ACHN (cell line): ENCODE results near the gene TM2D3.
"Not testable (repeated sequence)": the region's sequence is repeated elsewhere in the genome, so short reads cannot be mapped to it uniquely, and the experiment has no call there.

Source experiments
- DNase-seq: peaks from one replicate; pipeline ENCODE4 v3.0.0-alpha.2; 2015
- in situ Hi-C: cut with HindIII; loops from 2 replicates; pipeline ENCODE4 v1.10.0; 2017; ENCODE audit warnings: low sequenced_read_pairs, low pct_ligation_motif_present, low pct_unique_long_range_greater_than_20kb

TM2D3 gene

DNA sequence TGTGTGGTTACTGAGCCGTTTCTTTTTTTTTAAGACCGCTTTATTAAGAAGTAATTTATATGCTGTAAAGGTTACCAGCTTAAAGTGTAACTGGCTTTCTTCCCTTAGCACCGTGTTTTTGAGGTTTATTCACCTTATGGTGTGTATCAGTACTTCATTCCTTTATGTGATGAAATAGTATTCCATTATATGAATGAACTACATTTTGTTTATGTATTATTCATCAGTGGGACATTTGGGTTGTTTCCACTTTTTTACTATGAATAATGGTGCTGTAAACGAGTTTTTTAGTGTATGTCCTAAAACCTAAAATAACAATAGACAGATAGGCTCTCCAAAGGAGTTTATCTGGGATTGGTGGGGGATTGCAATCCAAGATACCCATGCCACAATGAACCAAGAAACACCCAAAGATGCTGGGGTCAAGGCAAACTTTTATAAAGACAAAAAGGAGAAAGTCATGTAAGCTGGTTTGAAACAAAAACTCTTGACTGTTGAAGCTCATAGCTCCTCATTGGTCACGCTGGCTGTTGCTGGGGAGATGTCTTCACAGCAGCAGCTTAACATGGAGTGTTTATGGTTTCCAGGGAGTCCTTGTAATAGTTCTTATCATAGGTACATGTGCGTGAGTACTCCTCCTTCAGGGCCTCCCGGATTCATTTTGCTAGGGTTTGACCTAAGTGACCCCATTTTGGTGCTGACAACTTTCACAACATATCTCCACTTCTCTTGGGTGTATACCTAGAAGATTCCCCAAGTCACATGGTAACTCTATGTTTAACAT, 16.0 kb downstream of the TM2D3 start:
- in situ Hi-C loops = no loop called here
- no peak for DNase-seq

DNA sequence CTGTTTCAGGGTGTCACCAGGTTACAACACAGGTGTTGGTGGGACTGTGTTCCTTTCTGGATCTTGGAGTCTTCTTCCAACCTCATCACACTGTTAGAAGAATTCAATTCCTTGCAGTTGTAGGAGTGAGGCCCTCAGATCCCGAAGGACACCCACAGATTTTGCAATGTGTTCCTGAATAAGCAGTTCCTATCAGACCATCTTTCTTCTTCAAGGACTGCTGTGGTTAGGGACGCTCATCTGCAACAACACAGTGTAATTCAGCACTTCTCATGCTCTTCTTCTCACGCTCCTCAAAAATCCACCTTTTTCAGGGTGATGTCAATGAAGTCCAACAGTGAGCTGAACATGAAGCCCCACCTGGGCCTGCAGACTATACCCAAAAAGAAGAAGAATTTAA, 18.8 kb downstream of the TM2D3 start:
- in situ Hi-C loops = no loop called here
- no peak for DNase-seq

DNA sequence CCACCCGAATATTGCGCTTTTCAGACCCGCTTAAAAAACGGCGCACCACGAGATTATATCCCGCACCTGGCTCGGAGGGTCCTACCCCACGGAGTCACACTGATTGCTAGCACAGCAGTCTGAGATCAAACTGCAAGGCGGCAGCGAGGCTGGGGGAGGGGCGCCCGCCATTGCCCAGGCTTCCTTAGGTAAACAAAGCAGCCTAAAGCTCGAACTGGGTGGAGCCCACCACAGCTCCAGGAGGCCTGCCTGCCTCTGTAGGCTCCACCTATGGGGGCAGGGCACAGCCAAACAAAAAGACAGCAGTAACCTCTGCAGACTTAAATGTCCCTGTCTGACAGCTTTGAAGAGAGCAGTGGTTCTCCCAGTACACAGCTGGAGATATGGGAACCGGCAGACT, 25.5 kb downstream of the TM2D3 start:
- DNase-seq, in situ Hi-C loops: not testable (repeated sequence)

DNA sequence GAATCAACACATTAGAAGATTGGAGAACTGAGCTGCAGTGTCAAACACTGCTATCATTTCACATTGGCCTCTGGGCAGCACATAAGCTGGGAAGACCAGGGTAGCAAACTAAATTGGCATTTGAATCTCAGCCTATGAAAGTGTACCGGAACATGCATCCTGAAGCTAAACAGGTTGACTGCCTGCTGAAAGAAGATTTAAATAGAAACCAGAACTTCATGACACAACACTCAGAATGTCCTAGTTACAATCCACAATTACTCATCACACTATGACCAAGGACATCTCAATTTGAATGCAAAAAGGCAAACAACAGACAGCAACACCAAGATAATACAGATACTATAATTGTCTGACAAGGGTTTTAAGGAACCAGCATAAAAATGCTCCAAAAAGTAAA, 26.2 kb downstream of the TM2D3 start:
- DNase-seq = no peak
- in situ Hi-C loops = no loop called here

DNA sequence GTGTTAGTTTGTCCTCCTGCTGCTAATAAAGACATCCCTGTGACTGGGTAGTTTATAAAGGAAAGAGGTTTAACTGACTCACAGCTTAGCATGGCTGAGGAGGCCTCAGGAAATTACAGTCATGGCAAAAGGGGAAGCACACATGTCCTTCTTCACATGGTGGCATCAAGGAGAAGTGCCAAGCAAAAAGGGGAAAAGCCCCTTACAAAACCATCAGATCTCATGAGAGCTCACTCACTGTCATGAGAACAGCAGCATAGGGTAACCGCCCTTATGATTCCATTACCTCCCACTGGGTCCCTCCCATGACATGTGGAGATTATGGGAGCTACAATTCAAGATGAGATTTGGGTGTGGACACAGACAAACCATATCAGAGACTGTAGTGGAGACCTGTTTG, 27.0 kb downstream of the TM2D3 start:
- in situ Hi-C loops = no loop called here
- DNase-seq = no peak

DNA sequence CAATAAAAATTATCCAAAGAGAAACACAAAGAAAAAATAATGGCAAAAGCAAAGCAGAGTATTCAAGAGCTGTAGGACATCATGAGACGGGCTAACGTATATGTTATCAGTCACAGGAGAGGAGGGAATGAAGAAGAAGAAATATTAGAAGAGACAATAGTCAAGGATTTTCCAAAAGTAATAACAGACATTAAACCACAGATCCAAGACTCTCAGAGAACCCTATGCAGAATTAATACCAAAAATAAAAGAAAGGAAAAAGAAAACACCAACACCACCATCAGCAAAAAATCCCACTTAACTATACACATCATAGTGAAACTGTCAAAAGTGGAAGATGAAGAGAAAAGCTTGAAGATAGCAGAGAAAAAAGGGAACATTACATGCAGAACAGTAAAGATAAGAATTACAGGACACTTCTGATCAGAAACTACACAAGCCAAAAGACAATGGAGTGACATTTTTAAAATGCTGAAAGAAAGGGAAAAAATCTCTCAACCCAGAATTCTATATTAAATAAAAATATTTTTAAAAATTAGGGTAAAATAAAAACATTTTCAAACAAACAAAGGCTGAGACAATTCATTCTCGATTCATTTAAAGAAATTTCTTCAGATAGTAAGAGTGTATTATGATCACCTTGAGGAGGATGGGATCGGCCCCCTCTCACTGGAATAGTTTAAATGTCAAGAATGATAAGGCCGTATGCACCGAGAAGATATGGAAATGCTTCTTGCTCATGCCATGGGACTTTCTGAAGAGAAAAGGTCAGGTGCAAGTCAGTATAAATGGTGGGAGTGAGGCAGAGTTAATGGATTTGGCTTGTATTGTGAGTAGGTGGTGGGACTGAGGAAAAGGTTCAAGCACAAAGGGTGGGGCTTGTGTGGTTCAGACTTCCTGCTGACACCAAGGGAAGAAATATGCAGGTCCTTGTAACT, 28.5 kb downstream of the TM2D3 start:
- DNase-seq = no peak
- in situ Hi-C loops = no loop called here

DNA sequence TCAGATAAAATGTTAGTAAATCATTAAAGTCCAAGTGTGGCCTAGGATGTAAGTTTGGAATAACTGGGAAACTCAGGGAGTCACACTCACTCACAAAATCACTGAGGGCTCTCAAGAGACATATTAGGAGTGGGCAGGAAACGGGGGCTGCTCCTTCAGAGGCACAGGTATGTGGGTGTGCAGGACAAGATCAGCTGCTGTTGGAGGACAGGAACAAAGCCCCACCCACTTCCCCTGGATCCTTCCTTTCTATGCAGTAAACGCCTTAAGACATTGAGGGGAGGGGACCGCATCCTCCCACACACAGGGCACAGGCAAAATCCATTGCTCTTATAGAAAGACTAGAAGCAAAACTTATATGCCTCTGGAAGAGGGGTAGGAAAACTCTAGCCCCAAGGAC, 30.2 kb downstream of the TM2D3 start:
- DNase-seq = no peak
- in situ Hi-C loops = no loop called here

DNA sequence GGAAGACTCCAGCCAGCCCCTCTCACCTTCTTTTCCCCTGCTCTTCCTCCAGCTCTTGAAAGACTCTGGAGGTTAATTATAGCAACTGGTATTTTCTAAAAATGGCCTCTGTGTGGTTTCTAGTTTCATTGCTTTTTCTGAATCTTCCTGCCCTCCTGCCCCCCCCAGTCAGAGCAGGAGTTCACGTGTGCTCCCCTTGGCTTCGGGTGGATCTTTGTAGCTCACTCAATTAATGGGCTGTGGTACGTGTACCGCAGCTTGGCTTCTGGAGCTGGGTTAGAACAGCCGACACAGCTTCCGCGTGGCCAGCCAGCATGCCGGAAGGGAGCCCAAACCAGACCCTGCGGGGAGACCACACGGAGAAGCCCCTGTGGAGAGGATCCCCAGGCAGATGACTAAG, 31.5 kb downstream of the TM2D3 start:
- in situ Hi-C loops = no loop called here
- no peak for DNase-seq

DNA sequence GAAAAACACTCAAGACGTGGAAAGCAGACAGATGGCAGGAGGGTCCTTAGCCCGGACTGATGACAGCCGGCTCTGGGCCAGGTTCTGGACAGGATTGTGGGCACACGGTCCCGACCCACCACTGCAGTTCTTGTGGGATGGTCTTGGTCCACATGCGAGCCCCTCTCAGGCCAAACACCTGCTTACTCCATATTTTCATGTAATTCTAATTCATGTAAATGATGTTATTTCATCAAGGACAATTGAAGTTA, 32.6 kb downstream of the TM2D3 start:
- in situ Hi-C loops = no loop called here

DNA sequence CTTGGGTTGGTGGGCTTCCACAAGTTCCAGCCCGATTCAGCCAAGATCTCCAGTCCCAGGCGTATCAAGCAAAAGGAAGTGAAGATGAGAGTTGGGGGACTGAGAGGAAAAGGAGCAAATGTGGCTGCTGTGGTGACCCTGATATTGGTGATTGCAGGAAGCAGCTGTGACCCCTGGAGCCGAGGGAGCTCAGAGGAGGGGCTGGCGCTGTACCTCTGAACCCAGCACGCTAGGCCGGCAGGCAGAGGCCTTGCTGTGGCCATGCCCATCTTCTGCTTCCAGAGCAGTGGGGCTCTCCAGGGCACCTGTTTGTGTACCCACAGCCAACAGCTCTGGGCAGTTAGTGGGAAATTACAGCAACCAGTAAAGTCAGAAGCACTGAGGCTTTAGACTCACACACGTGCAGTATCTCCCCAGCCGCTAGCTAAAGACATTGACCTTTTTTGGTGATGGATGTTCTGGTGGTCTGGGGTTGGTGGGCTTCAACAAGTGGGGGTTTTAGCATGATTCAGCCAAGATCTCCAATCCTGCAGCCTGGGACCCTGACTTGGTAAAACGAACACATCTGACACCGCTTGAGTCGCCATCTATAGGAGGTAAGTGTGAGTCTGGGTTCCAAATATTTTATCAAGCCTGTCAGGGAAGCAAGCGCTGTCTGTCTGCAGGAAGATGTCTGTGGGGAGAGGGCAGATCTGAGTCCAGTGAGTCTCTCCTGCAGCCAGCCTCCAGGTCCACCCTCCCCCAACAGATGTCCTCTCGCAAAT, 33.1 kb downstream of the TM2D3 start:
- in situ Hi-C loops = no loop called here

More for the DNA sequence above, 32.6 kb downstream of the TM2D3 start:
- DNase-seq = no peak

DNA sequence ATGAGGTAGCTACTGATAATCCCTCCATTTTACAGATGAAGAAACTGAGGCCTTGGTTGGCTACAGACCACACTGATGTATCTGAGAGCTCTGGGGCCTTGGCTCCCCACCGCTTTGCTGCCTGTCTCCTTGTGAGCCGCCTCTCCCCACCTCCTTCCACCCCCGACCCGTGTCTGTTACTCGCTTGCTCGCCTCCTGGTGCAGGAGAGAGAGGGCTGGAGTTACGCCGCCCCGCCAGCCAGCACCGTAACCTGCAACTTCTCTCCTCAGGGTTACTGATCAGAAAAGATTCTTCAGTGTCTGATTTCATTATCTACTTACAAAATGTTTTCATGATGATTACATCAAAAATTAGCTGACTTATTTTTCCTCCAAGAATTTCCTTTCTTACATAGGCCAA, 34.1 kb downstream of the TM2D3 start:
- in situ Hi-C loops = no loop called here
- no peak for DNase-seq

More for the DNA sequence above, 33.1 kb downstream of the TM2D3 start:
- no peak for DNase-seq

DNA sequence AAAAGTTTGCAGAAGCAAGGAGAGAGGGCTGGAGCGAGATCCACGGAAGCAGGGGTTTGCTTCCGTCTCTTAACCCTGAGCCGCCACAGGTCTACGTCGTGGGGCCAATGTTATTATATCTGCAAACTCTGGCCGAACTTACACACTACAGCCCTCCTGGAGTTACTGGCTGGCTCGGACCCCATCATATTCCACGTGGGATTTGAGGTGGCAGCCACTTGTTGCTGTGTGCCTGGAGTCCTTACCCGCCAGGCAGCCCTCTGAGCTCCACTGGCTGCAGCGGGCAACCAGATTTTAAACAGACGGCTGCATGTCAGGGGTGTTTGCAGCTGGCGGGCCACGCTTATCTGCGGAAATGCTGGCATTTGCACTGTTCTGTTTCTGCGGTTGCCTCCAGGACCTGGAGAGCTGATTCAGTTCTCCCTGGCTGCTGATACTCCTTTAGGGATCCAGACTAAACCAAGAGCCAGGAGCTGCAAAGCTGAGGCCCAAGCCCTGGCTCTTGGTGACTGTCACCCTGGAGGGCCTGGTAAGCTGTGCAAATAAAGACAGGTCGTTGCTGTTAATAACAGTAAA, 34.7 kb downstream of the TM2D3 start:
- in situ Hi-C loops = no loop called here
- DNase-seq = no peak

DNA sequence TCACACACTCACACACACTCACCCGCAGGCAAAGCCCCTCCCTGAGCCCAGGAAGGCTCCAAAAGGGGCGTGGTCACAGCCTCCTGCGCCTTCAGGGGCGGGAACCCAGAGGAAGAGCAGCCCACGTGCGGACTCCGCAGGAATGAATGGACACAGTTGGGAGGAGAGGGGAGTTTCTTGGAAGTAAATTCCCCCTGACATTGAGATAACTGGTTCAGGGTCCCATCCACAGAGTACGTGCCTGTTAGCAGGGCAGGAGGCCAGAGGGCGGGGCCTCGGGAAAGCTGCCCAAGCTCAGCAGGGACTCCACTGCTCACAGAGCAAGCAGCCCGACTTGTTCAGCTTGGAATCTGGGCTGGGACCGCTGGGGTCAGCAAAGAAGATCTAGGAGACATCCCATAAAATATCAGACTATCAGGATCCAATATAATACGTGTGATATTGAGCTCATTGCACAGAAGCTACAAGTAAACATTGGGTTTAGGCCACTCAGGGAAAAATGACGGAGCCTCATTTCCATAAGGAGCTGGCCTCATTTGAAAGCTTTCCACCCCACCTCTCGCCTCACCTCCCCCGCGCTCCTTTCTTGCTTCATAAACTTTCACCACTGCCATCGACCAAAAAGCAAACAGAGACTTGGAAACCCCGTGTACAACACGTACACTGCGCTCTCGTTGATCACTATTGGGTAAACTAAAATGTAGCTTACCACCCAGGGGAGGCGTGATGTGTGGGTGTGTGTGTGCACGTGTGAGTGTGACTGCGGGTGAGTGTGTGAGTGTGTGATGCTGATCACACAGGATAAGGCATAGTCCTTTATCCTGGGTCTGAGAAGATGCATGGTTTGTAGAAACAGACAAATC, 36.0 kb downstream of the TM2D3 start:
- no peak for DNase-seq
- in situ Hi-C loops = no loop called here

DNA sequence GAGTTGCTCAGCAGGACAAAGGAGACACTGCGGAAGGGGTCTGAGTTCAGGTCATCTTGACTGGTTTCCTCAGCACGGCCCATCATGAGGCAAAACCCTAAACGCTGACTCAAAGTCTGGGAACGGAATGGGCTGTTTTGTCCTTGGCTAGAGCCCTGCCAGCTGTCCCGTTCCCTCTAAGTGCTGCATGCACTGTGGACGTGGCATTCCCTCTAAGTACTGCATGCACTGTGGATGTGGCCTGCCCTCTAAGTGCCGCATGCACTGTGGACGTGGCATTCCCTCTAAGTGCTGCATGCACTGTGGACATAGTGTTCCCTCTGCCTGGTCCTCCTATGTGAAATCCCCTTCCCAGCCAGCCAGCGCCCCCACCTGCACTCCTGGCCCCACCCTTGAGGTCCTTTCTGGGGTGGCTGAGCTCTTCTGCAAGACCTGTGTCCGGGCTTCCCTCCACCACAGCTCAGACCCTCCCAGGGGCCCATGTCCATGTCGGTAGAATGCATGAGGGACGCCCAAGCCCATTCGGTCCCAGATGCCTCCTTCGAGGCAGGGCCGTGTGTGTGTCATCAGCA, 36.7 kb downstream of the TM2D3 start:
- DNase-seq = no peak
- in situ Hi-C loops = no loop called here

DNA sequence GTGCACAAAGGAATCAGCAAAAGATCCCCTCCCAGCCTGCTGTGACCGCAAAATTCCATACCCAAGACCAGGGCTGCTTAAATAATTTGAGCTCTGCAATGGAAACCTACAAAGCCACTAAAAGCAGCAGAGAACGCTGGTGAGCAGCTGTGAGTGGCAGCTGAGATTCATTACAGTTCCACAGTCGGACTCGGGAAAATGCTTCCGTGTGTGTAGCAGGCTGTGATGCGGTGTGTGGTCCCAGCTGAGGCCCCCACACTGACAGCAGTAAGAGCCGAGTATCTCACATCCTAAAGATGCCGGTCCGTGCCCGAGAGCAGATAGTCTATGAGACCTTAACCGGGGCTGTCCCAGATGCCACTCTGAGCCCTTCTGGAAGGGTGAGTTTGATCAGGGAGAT, 37.4 kb downstream of the TM2D3 start:
- in situ Hi-C loops = no loop called here
- no peak for DNase-seq

DNA sequence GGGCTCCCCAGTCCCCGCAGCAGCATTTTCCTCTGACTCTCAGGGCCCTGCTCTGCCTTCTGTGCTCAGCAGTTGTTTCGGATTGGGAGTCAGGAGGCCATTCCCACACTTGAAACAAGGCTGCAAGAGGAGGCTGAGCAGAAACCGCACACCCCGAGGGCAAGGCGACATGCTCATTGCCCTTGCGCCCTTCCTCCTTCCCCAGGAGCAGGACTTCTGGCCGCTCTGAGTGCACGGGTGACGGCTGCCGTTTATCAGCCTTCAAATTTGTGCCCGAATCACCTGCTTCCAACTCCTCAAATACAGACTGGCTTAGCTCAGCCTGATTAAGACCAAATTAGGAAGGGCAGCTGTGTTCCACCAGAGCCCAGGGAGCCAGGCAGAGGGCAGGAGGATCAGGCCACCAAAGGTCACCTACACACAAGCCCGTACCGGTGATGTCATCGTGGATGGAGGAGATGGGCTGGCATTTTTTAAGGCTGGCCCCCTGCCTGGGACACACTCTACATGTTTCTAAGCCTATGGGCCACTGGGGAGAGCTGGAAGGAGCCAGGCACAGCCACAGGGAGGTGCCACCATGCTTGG, 38.1 kb downstream of the TM2D3 start:
- in situ Hi-C loops = no loop called here
- no peak for DNase-seq

DNA sequence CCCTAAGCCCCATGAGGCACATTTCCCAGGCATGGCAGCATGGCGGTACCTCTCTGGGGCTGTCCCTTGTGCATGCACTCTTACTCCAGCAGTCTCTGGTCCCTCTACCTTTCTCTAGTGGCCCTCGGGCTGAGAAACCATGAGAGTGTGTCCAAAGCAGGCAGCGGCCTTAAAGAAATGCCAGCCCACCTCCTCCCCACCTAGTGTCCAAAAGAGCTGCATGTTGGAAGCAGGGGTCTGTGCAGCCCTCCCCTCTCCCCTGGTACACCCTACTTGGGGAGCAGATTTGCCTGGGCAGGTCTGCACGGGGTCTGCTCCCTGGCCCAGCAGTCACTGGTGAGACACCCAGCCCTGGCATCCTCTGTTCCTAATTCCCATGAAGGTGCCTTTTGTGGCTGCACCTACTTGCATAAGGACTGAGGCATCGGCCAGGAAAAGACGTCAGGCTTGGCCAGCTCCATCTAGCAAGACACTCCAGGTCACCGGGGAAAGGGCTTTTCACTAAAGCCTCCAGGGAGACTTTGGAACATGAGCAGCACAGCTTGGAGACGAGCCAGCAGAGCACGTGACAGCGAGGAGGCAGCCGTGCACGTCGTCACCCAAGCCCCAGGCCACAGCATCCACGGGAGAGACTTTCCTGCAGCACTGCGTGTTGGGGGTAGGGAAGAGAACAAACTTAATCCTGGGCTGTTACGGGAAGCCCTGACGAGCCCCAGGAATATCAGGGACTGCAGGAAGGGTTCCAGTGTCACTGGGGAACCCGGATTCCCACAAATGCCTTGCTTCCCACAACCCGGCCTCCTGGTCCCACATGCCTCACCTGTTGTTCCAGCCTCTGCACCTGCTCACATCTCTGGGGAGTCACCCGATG, 38.8 kb downstream of the TM2D3 start:
- no peak for DNase-seq
- in situ Hi-C loops = no loop called here
